ENCODE measurements around the gene NKRF.

DNA sequence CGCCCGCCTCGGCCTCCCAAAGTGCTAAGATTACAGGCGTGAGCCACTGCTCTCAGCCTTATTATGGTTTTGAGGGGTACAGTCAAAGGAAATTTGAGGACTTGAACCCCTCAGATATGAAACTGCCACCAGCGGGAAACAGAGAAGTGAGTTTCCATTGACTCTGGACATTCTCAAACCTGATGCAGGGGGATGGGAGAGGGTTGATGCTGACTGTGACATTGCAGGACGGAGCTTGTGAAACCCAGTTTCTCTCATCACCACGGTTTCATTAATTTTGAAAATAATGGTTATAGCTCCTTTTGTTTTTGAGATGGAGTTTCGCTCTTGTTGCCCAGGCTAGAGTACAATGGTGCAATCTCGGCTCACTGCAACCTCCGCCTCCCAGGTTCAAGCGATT is 18.2 kb upstream of the NKRF start:
- TF ChIP-seq, protein P1, sequence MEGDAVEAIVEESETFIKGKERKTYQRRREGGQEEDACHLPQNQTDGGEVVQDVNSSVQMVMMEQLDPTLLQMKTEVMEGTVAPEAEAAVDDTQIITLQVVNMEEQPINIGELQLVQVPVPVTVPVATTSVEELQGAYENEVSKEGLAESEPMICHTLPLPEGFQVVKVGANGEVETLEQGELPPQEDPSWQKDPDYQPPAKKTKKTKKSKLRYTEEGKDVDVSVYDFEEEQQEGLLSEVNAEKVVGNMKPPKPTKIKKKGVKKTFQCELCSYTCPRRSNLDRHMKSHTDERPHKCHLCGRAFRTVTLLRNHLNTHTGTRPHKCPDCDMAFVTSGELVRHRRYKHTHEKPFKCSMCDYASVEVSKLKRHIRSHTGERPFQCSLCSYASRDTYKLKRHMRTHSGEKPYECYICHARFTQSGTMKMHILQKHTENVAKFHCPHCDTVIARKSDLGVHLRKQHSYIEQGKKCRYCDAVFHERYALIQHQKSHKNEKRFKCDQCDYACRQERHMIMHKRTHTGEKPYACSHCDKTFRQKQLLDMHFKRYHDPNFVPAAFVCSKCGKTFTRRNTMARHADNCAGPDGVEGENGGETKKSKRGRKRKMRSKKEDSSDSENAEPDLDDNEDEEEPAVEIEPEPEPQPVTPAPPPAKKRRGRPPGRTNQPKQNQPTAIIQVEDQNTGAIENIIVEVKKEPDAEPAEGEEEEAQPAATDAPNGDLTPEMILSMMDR (IDR thresholded peaks at IDR 0.05), result no peak
- no peak for TF ChIP-seq POLR2A (IDR thresholded peaks at IDR 0.05)
